A673 (cell line): ENCODE measurements around the gene NEDD8.

ENCODE experiments used
- CTCF ChIP-seq: fragments of 300-800, 200-600 bp; sonication (generic); conservative IDR thresholded peaks from 2 replicates; pipeline ENCODE4 v1.5.1; 2017; ENCODE audit warnings: low read depth, mild to moderate bottlenecking, antibody characterized with exemption, low read length, moderate library complexity, mixed read lengths
- EZH2 ChIP-seq: fragments of 200-600 bp; sonication (generic); IDR thresholded peaks from 2 replicates; pipeline ENCODE4 v1.6.1; 2017; ENCODE audit warnings: borderline replicate concordance, low read depth, mild to moderate bottlenecking, mixed read lengths, antibody characterized with exemption, low read length; ENCODE audit not compliant: poor library complexity, severe bottlenecking

DNA sequence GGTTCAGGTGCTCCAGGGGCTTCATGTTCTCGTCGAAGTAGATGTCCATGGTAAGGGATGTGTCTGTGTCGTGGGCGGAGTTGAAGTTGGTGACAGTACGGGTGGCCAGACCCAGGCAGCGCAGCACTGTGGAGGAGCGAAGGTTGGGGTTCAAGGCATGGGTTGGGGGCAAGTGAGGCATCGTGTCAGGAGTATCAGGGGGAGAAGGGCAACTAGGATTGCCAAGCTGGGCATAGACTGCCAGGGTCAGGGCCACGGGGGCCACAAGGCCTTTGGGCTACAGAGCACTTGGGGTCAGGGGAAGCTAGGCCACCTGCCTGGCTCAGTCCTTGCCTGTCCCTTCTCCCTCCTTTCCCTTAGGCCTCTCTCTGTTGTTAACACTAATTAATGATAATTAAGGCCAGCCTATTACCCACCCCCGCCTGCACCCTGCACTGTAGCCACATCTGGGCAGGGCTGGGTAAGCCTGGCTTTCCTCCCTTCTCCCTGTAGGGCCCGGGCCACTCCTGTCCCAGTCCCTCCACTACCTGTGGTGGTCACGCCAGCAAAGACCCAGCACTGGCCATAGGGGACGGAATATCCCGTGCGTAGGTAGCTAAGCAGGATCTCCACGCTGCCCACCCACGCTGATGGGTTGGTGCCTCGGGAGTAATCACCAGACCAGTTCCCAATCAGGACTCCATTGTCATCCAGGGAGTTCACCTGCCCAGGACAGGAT lies 26.5 kb upstream of the NEDD8 start:
- TF ChIP-seq CTCF (no peak), EZH2 (no peak)
